NCI-H1417 (cell line): ENCODE data around the gene TNFAIP8.

ENCODE experiments used
- DNase-seq, 3 experiments: peaks; one replicate each; lab custom pipeline; 2025; lab: John Stamatoyannopoulos, UW

TNFAIP8 gene

DNA sequence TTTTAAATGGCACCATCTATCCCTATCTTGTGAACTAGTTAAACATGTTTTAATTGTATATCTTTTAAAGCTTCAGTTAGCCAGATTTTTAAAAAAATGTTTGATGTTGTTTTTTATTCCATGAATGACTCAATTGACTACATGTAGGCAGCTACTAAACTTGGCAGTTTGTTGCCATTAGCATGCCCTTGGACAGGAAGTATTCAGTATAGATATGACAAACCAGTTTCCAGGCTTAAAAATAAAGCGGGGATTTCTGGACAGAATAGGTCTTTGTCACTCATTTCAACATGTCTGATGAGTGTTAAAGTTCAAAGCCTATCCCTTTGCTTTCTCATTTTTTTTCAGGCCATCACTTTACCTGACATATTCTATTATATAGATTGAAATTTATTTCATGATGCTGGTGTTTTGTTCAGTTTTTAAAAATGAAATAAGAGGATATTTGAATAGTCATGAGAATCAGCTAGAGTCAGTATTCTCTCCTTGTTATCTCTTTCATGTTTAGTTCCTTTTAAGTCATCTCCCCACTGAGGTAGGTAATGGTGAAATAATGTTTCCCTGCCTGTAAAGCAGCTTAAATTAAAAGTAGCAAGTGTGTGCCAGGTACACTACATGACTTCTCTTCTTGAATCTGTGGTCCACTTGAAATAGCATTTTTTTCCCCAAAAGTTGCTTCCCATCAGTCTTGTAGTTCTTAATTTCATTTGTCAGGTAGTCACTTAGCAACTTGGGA is 11.9 kb downstream of the TNFAIP8 start:
- no peak for DNase-seq

DNA sequence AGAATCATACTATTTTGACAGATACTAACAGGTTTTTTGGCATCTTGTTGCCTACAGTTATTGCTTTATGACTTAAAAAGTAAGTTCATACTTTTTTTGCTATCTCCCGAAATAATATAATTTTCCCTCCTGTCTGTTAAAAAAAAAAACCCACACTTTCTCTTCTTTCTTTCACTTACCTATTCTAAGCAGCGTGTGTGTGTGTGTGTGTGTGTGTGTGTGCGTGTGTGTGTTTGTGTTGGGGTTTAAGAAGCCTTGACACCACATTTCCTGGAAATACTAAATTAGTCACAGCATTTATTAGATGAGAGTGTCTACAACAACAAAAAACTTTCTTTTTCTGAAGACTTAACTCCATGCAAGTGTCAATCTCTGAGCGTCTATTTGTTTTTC is 12.4 kb downstream of the TNFAIP8 start:
- no peak for DNase-seq

DNA sequence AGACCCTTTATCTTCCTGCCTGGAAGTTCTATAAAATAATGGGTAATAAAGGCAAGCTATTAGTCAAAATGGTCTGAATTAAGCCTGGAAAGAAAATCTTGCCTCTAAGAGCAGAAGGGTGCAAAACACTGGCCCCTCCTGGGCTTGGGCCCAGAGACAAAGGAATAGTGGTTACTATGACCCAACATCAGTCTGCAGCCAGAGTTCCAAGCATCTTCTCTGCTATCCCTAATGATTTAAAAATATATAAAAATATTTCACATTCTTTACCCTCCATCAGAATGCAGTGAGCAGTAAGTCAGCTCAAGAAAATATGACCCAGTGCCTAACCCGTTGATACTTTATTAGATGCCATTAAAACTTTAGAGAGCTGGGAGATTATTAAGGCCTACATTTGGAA is 14.7 kb downstream of the TNFAIP8 start:
- no peak for DNase-seq

DNA sequence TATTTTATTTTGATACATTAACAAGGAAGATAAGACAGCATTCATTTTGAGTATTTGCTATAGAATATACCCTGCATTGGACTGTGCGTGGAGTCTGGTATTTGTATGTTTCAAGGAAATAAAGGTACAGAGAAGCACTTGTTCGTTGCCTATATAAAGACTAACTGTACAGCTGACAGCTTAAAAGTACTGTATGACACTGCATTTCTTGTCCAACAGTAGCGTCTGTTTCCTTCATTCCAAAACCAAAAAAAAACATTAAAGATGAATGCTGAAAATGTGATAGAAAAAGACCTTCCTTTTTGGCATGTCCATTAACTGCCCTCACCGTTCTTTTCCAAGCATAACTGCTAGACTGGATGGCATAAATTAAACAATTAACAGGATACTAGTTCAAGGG is 15.3 kb downstream of the TNFAIP8 start:
- DNase-seq, result no peak

DNA sequence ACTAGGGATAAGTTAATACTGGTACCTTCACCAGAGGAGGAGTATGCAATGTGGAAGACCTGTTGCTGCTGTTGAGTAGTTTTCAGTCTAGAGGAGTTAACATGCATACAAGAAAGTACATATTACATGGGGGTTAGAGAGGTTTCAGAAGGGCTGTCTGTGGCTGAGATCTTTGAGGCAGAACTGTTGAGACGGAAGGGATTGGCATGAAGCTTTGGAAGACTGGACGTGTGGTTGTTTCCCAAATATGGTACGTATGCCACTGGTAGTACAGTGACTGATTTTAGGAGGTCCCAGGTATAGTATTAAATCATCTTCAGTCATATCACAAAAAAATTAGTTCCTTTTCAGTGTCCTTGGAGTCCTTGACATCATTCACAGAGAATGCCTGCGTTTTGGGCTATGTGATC is 17.6 kb downstream of the TNFAIP8 start:
- no peak for DNase-seq

DNA sequence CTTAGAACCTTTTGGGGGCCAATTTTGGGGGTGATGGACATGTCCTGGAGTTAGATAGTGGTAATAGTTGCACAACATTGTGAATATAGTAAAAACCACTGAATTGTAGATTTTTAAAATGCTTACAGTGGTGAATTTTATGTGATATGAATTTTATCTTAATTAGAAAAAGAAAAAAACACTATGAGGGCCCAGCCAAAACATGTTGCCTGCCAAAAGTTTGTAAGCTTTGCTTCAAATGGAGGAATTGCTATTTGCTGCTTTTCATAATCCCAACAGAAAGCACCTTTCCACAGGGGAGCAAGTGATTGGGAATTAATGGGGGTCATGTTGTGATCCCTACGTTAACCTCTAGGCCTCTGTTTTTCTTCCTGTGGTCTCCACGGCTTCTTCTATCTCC is 19.1 kb downstream of the TNFAIP8 start:
- DNase-seq, result no peak

DNA sequence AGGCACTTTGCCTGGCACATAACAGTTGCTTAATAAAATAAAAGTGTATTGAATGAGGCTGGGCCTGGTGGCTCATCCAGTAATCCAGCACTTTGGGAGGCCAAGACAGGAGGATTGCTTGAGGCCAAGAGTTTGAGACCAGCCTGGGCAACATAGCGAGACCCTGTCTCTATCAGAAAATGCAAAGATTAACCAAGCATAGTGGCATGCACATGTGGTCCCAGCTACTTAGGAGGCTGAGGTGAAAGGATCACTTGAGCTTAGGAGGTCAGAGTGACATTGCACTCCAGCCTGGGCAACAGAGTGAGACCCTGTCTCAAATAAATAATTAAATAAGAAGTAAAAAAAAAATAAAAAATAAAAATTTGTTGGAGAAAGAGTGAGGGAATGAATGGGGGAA is 21.2 kb downstream of the TNFAIP8 start:
- DNase-seq, result no peak

DNA sequence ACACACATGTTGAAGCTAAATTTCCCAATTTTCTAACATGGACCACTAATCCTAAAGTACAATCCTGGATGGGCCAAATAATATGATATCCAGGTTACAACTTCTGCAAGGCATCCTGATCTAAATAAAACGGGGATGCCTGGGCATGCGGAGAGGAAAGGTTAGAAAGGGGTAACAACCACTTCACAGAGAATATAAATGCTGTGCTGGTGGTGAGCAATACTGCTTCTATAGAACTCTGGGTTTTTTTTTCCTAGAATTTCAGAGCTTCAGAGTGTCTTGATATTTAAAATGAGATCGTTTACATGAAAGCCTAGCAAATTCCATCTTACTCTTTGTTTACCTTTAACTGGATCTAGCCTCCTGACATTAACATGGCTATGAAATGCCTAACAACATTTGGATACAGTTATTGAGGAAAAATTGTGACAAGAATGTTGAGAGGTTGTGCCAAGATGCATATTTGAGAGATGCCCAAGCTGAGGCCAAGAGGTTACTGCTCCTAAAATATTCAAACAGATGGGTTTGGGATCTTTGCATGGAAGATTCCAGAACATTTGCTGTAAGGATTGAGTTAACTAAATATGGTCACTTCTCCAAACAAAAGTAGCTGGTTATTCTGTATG is 22.4 kb downstream of the TNFAIP8 start:
- DNase-seq, result no peak

DNA sequence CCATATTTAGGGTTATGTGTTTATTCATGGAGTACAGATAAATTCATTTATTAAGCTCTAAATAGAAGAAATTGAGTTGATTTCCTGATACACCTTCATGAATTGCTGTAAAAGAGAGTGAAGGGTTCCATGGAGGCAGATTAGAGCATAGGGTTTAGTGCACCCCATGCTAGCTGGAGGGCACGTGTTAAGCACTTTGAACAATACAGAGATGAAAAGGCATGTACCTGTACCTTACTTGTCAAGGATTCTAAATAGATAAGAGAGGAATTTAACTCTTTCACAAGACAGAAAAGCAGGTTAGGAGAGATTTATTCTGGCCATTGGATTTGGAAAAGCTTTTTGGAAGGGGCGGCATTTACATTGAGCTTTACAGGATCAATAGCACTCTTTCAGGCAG is 23.3 kb downstream of the TNFAIP8 start:
- no peak for DNase-seq

DNA sequence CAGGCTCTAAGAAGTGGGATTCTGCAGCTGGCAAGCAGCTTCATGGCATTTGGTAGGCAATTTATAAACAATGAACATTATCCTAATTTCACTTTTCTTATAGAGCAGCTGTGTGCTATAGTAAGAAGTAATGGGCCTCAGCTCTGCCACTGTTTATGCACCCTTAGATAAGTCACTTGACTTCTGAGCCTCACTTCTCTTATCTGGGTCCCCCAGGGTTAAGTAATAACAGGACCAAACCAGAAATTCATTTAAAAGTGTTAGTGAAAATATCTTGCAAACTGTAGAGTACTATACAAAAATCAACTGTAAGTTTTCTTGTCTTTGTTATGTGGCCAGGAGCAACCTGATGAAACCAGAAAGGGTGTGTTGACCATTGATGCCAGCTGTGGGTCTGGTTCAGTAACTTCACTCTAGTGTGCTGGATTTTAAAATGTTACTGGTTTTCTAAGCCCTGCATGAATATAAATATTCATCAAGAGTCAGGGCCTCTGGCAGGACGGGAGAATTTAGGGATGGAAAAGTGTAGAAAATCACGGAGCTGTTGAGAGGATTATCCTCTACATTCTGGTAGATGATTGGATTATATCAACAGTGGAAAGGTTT is 24.2 kb downstream of the TNFAIP8 start:
- no peak for DNase-seq

DNA sequence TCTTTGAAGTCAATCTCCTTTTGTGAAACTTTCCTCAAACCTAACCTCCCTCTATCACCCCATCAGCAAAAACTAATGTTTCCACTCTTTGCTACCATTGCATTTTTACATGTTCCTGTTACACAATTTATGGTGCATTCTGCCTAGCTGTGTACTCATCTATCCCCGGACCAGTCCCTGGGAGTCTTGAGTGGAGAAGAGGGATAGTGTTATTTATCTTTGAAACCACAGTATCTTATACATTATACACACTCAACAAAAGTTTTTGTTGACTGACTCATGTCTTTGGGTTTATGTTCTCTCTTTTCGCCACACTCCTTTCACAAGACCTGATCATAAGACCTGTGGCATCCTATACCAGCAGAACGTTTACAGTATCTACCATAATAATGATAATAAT is 26.4 kb downstream of the TNFAIP8 start:
- no peak for DNase-seq

DNA sequence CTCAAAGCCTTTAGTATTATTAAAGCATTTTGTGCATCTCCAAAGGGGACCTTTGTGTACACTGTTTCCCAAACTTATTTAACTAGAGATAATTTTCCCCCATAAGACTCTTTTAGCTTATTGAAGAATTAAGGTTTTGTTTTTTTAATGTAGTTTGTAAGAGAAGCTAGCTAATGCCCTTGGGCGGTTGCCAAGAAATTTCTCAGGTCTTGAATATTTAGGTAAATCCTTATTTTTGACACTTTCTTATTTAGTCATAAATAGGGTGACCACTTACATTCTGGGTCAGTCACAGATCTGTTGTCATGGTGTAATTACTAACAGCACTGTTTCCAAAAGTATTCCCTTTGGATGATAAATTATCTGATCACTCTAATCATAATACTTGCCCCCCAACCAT is 27.2 kb downstream of the TNFAIP8 start:
- no peak for DNase-seq

DNA sequence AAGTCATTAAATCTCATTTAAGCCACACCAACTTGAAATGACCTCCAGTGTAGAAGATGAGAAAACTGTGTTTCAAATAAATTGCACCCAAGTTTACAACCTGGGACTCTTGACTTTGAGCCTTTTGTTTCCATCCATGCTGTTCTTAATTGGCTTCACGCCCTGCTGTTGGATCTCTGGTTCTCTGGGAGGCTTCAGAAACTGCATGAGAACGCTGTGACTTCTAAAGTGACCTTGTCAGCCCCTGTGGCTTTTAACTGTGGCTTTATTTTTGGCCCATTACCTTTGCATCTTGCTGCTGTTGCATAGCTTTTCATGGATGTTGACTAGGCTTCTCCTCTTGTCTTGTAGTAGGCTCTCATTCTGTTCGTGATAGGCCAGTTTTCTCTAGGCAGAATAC is 29.3 kb downstream of the TNFAIP8 start:
- no peak for DNase-seq

DNA sequence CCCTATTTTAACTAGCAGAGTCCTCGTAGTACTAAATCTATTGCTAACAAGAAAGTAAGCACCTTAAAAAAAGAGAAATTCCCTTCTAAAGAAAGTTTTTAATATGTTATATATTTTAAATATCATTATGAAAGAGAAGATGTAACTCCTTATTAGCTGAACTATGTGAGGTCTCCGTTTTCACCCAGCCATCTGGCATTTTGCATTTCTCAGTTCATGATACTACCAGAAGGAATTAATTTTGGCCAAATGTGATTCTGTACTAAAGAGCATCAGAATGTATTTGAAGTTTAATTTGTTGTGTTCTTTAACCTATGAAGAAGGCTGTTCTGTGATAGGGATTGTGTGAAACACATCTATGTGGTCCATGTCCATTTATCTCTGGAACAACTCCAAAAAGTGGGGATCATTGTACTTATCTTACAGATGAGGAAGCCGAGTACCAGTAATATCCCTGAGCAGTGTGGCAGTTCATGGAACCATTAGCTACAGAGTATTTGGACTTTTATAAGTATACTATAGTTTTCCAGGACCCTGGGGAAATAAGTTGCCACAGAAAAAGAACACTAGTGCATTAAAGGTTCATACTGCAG is 29.8 kb downstream of the TNFAIP8 start:
- DNase-seq, result no peak

DNA sequence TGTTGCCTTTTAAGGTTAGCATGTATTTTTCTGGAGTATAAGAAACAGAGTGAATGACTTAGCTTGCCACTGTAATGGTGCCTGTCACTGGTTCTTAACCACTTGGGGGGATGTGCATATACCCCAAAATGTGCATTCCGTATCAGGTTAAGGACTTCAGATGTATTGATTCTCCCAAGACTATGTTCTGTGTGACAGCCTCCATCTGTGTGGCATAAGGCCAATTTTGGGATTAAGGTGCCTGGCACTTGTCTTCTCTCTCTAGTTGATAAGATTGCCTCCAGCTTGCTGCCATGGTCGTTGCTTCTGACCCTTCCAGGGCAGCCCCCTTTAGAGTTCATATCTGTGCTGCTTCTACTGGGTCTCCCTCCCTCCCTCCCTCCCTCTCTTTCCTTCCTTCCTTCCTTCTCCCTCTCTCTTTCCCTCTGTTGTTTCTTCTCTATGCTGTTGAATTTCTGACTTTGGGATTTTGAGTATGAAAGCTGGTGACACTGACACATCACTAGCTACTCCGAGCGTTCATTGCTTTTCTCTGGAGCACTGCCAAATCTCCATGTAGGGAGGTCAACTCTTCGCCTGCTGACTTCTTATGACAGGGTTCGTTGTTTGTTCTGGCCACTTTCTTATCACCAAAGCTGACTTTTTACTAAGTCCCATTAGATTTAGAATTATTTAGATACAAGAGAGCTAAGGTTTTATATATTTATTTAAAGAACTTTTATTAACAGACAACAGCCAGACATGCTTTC is 31.0 kb downstream of the TNFAIP8 start:
- DNase-seq, result no peak

DNA sequence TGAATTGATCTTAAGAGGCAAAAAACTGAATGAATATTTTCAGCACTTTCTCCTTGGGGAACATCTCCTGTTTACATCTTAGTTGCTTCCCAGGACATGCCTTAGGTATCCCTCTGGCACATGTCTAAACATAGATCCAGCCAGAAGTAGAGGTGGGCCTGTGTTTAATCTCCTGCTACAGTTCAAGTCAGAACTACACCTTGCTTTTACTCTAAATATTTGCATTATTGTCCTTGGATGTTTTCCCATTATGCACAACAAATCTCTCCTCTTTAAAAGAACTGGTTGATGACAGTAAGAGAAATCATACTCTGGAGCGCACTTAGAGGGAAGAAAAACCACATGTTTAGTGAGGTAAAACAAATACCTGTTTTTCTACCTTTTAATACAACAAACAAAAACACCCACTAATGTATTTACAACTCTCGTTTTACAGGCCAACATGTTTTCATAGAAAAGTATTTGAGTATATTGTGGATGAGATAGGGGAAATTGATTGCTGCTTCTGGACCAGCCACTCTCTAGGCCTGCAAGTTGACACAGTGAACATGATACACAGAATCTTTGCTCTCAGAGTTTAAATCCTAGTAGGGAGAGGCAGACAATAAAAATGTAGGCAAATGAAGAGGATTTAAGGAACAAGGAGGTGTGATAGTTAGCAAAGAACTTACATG is 32.3 kb downstream of the TNFAIP8 start:
- no peak for DNase-seq

DNA sequence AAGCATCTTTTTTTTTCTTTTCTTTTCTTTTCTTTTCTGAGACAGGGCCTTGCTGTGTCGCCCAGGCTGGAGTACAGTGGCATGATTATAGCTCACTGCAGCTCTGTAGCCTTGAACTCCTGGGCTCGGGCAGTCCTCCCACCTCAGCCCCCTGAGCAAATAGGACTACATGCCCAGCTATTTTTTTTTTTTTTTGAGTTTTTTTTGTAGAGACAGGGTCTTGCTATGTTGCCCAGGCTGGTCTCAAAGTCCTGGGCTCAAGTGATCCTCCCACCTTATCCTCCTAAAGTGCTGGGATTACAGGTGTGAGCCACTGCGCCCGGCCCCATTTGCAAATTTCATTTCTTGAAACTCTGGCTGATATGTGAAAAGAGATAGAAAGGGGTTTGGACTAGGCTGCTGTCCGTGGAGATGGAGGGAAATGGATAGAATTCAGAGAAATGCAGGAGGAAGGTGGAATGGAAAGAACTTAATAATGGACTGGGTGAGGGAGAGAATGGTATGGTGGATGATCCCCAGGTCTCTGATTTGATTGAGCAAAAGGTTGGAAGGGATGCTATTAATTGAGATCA is 32.9 kb downstream of the TNFAIP8 start:
- DNase-seq, result no peak

DNA sequence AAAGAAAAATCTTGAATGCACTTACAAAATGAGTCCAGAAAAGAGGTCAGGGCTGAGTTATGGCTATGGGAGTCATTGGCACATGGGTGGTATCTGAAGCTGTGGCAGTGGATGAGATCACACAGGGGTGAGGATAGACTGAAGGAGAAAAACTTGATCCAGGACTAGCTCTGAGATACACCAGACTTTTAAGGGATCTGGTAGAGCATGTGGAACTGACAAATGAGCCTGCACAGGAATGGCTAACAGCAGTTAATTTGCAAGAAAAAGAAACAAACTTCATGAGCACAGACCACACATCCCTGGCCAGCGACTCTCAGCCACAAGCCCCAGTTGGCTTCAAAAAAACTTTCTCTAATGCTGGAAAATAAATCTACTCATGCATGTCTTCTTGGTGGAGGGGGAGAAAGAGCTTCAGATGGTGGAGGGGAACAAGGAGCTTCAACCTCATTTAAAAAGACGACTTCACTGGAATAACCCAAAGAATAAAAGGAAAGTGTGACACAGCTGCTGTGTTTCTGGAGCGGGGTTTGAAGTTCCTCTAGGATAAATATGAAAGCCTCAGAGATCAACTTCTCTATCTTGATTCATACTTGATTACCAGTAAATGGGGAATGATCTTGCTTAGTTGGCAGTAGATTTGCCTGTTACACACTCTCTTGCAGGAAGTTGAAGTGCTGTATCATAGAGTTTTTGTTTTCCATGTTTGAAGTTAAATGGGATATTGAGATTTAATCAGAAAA is 33.6 kb downstream of the TNFAIP8 start:
- DNase-seq, result no peak

DNA sequence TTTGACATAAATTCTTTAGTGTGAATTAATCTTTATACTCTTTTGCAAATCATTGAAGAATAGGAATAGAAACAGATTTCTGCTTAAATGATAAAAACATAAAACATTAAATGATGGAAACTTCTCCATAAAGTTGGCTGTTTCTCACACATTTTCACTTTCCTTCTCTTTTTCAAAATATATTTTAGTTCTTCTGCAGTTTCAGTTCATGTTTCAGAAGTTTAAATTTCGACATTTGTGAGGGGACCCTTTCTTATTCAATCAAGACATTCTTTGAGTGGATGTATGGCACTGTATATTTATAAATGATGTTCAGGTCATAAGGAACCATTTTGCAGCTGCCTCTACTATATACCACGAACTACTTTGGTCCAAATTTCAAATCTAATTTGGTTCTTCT is 34.6 kb downstream of the TNFAIP8 start:
- no peak for DNase-seq

DNA sequence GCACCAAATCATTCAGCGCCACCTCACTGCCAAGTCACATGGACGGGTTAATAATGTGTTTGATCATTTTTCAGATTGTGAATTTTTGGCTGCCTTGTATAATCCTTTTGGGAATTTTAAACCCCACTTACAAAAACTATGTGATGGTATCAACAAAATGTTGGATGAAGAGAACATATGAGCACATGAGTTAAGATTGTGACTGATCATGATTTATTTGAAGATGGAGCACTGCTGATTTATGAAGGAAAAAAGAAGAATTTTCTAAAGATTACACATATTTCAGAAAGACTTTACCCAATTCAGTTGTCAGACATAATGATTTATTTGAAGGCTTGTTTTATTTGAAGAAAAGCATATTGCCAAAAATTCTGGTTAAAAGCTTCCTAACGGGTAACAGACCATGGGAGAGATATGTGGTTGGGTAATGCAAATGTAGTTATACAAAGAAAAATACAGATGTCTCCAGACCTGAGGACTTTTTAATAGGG is 37.4 kb downstream of the TNFAIP8 start:
- DNase-seq, result no peak

DNA sequence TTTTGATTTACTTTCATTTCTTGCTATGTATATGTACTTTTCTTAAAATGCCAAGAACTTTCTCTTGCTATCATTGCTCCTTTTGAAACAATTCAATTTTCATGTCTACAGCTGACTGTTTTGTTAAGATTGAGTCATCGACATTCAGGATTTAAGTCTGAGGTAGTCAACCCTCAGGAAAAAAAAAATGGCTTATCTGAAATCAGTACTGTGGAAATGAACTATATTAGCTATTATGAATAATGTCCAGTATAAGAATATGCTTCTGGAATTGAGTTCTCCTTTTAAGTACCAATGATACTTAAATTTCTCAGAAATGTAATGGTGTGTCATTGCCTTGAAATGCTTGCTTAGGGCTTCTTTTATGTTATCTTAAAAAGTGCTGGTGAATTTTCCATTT is 37.9 kb downstream of the TNFAIP8 start:
- no peak for DNase-seq
